GM13977 (cell line): ENCODE data around the gene KIAA0586.

Experiments
- DNase-seq: peaks from one replicate; pipeline ENCODE4 v3.0.0; 2012; ENCODE audit warnings: low spot score
- in situ Hi-C: fragments of 300-500 bp; cut with MboI; formaldehyde crosslinking; loops from one replicate; pipeline ENCODE4 v1.12.0; 2022; ENCODE audit warnings: low sequenced_read_pairs, low pct_unique_long_range_greater_than_20kb, mixed read lengths, inconsistent platforms; ENCODE audit not compliant: unreplicated experiment
- TF ChIP-seq, protein P1 (sequence below): IDR thresholded peaks from 2 replicates; pipeline ENCODE4 v1.5.1; 2012; ENCODE audit warnings: mild to moderate bottlenecking, control low read depth; ENCODE audit not compliant: insufficient read depth; ENCODE audit errors: extremely low read depth, missing control alignments

The KIAA0586 gene

DNA sequence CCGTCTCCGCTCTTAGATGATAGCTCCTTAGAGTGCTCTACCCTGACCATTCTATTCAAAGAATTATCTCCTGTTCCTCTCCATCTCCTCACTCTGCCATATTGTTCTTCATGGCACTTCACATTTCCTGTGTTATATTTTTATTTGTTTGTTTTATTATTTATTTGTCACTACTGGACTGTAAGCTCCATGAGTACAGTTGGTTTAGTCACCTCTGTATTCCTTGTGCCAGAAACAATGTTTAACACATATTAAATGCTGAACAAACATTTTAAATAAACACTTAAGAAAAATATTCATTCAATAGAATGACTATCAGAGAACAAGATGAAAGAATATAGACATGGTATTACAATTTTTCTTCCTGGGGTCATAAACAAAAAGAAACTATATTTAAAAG lies 35.6 kb downstream of the KIAA0586 start:
- TF ChIP-seq, protein P1, sequence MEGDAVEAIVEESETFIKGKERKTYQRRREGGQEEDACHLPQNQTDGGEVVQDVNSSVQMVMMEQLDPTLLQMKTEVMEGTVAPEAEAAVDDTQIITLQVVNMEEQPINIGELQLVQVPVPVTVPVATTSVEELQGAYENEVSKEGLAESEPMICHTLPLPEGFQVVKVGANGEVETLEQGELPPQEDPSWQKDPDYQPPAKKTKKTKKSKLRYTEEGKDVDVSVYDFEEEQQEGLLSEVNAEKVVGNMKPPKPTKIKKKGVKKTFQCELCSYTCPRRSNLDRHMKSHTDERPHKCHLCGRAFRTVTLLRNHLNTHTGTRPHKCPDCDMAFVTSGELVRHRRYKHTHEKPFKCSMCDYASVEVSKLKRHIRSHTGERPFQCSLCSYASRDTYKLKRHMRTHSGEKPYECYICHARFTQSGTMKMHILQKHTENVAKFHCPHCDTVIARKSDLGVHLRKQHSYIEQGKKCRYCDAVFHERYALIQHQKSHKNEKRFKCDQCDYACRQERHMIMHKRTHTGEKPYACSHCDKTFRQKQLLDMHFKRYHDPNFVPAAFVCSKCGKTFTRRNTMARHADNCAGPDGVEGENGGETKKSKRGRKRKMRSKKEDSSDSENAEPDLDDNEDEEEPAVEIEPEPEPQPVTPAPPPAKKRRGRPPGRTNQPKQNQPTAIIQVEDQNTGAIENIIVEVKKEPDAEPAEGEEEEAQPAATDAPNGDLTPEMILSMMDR, result no peak
- in situ Hi-C loops, result no loop called here

DNA sequence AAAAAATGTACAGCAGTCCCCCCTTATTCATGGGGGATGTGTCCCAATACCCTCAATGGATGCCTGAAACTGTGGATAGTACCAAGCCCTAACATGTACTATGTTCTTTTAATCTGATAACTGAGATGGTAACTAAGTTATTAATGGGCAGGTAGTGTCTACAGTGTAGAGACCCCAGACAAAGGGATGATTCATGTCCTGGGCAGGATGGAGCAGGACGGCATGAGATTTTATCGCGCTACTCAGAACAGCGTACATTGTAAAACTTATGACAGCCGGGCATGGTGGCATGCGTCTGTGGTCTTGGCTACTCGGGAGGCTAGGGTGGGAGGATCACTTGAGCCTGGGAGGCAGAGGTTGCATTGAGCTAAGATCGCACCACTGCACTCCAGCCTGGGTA lies 37.1 kb downstream of the KIAA0586 start:
- in situ Hi-C loops, result no loop called here
- TF ChIP-seq, protein P1, result no peak
- no peak for DNase-seq

More for the DNA sequence above, 35.6 kb downstream of the KIAA0586 start:
- no peak for DNase-seq

DNA sequence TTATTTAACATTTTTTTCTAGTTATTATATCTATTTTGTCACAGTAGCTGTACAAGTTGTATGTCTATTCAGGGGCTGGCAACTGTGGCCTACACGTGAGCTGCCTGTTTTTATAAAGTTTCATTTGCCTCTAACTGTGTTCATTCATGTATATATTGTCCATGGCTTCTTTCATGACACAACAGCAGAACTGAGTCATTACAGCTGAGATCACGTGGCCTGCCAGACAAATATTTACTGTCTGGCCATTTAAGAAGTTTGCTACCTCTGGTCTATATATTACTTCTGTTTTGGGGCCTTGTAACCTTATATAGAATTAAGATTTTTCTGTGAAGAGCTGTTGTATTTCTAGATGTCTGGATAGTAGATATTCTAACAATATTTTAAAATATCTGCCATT lies 37.9 kb downstream of the KIAA0586 start:
- no peak for DNase-seq
- TF ChIP-seq, protein P1, result no peak
- in situ Hi-C loops, result no loop called here

DNA sequence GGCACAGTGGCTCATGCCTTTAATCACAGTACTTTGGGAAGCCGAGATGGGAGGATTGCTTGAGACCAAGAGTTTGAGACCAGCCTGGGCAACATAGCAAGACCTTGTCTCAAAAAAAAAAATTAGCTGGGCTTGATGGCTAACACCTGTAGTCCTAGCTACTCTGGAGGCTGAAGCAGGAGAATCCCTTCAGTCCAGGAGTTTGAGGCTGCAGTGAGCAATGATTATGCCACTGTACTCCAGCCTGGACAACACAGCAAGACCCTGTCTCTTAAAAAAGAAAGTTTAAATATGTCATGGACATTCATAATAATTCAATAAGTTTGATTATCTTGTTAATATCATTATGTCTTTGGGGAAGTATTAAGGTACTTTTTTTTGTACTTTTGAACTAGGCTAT lies 38.9 kb downstream of the KIAA0586 start:
- no peak for DNase-seq
- TF ChIP-seq, protein P1, result no peak
- in situ Hi-C loops, result no loop called here

DNA sequence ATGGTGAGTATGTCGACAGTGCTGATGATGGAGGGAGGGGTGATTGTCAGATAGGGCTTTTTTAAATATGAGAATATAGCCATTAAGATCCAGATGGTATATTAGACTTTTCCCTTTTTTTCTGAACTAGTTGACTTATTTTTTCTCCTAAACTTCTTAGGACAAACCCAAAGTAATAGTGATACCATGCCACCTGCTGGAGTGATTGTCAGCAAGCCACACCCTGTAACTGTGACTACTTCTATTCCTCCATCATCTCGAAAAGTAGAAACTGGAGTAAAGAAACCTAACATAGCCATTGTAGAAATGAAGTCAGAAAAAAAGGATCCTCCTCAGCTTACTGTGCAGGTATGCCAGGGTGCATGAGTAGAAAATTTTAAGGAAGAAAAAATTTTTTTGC lies 40.1 kb downstream of the KIAA0586 start:
- DNase-seq, result no peak
- in situ Hi-C loops, result no loop called here
- TF ChIP-seq, protein P1, result no peak

DNA sequence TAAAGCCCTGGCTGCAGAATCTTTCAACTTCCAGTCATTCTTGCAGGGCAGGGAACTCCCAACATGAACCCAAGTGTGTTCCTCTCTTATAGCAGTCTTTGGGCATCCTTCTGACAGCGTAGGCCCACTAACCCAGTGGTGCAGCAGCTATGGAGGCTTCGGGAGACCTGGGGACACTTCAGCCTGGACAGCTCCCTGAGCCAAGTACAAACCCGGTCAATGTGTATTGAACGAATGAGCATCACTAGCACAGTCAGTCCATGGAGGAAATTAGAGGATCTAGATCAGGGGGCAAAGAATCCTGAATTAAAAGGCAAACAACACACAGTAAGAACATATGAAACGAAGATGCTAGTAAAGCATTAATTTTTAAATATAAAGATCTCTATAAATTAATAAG lies 41.8 kb downstream of the KIAA0586 start:
- in situ Hi-C loops, result no loop called here
- no peak for DNase-seq
- TF ChIP-seq, protein P1, result no peak

DNA sequence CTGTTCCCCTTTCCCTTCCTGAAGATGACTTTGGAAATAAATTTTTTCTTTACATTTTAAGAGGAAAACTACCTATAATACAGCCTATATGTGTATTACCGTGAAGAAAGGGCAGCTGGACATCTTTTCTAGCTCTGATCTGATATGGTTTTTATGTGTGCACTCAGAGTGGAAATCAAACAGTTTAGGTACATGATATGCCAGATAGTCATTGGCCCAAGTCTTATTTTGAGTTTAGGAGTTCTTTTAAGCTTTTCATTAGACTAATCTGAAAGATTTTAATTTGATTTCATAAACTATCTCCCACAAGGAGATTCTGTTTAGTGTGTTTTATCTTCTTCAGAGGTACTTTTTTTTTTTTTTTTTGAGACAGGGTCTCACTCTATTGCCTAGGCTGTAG lies 48.8 kb downstream of the KIAA0586 start:
- no peak for DNase-seq
- in situ Hi-C loops, result loop anchor here (25.0 kb wide), 1 partner anchor 961 kb away; no protein-coding TSS in a partner anchor
- TF ChIP-seq, protein P1, result no peak
